A673 (cell line): ENCODE data around the gene SYK.

Source experiments
- CTCF ChIP-seq: fragments of 300-800, 200-600 bp; sonication (generic); conservative IDR thresholded peaks from 2 replicates; pipeline ENCODE4 v1.5.1; 2017; ENCODE audit warnings: low read depth, mild to moderate bottlenecking, antibody characterized with exemption, low read length, moderate library complexity, mixed read lengths
- EZH2 ChIP-seq: fragments of 200-600 bp; sonication (generic); IDR thresholded peaks from 2 replicates; pipeline ENCODE4 v1.6.1; 2017; ENCODE audit warnings: borderline replicate concordance, low read depth, mild to moderate bottlenecking, mixed read lengths, antibody characterized with exemption, low read length; ENCODE audit not compliant: poor library complexity, severe bottlenecking

GRCh38 chr9:90867101-90867500, 65.5 kb downstream of the SYK start:
- TF ChIP-seq CTCF = no peak
- no peak for TF ChIP-seq EZH2
